Right lobe of liver (tissue), 6 donors: ENCODE measurements around the gene DAAM1. TPM values are rescaled to one million over a fixed set of nuclear protein-coding genes. Genes with fewer than 3 reads are reported as not detected.
A peak's percentile ranks its signal among the peaks of the same experiment; 100 is the strongest.

ENCODE experiments used
- ATAC-seq, 4 donors: fragments of 200-7000 bp; cut with Tn5 transposase; one replicate each; pipeline ENCODE4 v1.9.1; 2020; ENCODE audit warnings: mild to moderate bottlenecking in 4 of 4, moderate library complexity in 4 of 4
- DNase-seq, 3 donors: peaks; one replicate each; pipeline ENCODE4 v3.0.0-alpha.2; 2020
- H3K27ac ChIP-seq, 3 donors: fragments of 200-600 bp; one replicate each; pipeline ENCODE4 v1.8.0; 2022
- H3K27me3 ChIP-seq, 2 donors: fragments of 200-600 bp; one replicate each; pipeline ENCODE4 v1.8.0; 2022
- H3K36me3 ChIP-seq, 4 donors: fragments of 200-600 bp; sonication (generic) in 1 of 4; one replicate each; pipeline versions ENCODE4 v1.5.1 to v1.8.0; 2017 to 2022; ENCODE audit warnings: control low read depth in 1 of 4
- H3K4me1 ChIP-seq, 4 donors: fragments of 200-600 bp; sonication (generic) in 1 of 4; one replicate each; pipeline versions ENCODE4 v1.5.1 to v1.8.0; 2017 to 2022; ENCODE audit warnings: control low read depth in 1 of 4
- H3K4me3 ChIP-seq, 3 donors: fragments of 200-600 bp; one replicate each; pipeline ENCODE4 v1.8.0; 2022
- H3K9me3 ChIP-seq, 4 donors: fragments of 200-600 bp; sonication (generic) in 1 of 4; one replicate each; pipeline versions ENCODE4 v1.5.1 to v1.8.0; 2017 to 2022; ENCODE audit warnings: control low read depth in 1 of 4
- CTCF ChIP-seq, 4 donors: fragments of 200-600 bp in 3 of 4; fragments of 450-650 bp in 1 of 4; IDR thresholded peaks; one replicate each; pipeline versions ENCODE4 v1.5.1 to v1.8.0; 2016 to 2022; ENCODE audit warnings: antibody characterized with exemption in 4 of 4, mild to moderate bottlenecking in 2 of 4
- POLR2A ChIP-seq: fragments of 450-650 bp; IDR thresholded peaks from one replicate; pipeline ENCODE4 v1.6.1; 2017; ENCODE audit warnings: antibody characterized with exemption, mild to moderate bottlenecking
- WGBS: methylation state at CpG from one replicate; pipeline ENCODE4 v1.1.6; 2018; ENCODE audit warnings: low coverage, low lambda C conversion rate; ENCODE audit not compliant: insufficient coverage; ENCODE audit errors: missing lambda C conversion rate; 5-methylcytosine and 5-hydroxymethylcytosine counted together
- intact Hi-C, 2 donors: fragments of 100-400 bp; cut with DNase I; formaldehyde crosslinking; loops; one replicate each; pipeline versions ENCODE4 v1.11.2 to v1.14.1; 2022
- total RNA-seq, 6 experiments: library from RNA; depleted of rRNA in 2 of 6; stranded (reverse); fragments of >200 nt in 2 of 6; fragmentation: NEBNext Ultra II Directional in 3 of 6; extraction: Animal tissue kit (Norgen Biotek cat#: 25700) in 3 of 6; gene quantifications; one replicate each; pipeline versions ENCODE4 v1.1.0 to v1.2.4, GENCODE V29; 2016 to 2023
- donor health status: DM: no; HTN: yes; CAD: no.
- donor health status: DM: no; HTN: no; CAD: no.
- donor health status: DM: no; HTN: no; CAD: no.
- donor health status: DM: no; HTN: yes; CAD: no.
- donor health status: DM: no; HTN: yes; CAD: no.

Gene DAAM1
- total RNA-seq, 6 experiments from 2014 or later, result 17.2 to 43.6 (median 25.3) TPM

- H3K27me3 ChIP-seq, result no peaks in the 10 kb centered on the region
- H3K4me3 ChIP-seq, result no peak overlapping the region
- intact Hi-C loops, result no loop called here
- ATAC-seq, result no peak
- H3K9me3 ChIP-seq, result no peaks in the 10 kb centered on the region
- TF ChIP-seq CTCF (IDR thresholded peaks at IDR 0.05), result no peak
- no peak for TF ChIP-seq POLR2A
- H3K27ac ChIP-seq, result no peak overlapping the region
- no peaks in the 10 kb centered on the region for H3K36me3 ChIP-seq
- H3K4me1 ChIP-seq, result peaks cover 0 to 4% (median 0%) of the 10 kb centered on the region in 4 donors
- no peak for DNase-seq
- WGBS, result 92% methylated on average over 2 of the region's 3 CpGs
Measured at GRCh38 chr14:59184396-59184795, 4.1 kb upstream of the DAAM1 start.

GRCh38 chr14:59185676-59186075 is 2.8 kb upstream of the DAAM1 start:
- H3K36me3 ChIP-seq, result no peaks in the 10 kb centered on the region
- H3K4me3 ChIP-seq, result no peak overlapping the region
- intact Hi-C loops, result no loop called here
- H3K9me3 ChIP-seq, result no peaks in the 10 kb centered on the region
- no peaks in the 10 kb centered on the region for H3K27me3 ChIP-seq
- no peak overlapping the region for H3K27ac ChIP-seq
- 38% methylated on average over 2 of the region's 2 CpGs for WGBS
- DNase-seq (no peak), ATAC-seq (no peak)
- TF ChIP-seq POLR2A (no peak), CTCF (IDR thresholded peaks at IDR 0.05) (no peak)
- H3K4me1 ChIP-seq, result peaks cover 0 to 16% (median 0%) of the 10 kb centered on the region in 4 donors

- no peaks in the 10 kb centered on the region for H3K36me3 ChIP-seq
- H3K4me3 ChIP-seq, result no peak overlapping the region
- ATAC-seq (no peak), DNase-seq (no peak)
- no peaks in the 10 kb centered on the region for H3K27me3 ChIP-seq
- intact Hi-C loops, result no loop called here
- no peaks in the 10 kb centered on the region for H3K9me3 ChIP-seq
- H3K27ac ChIP-seq, result no peak overlapping the region
- TF ChIP-seq POLR2A (no peak), CTCF (IDR thresholded peaks at IDR 0.05) (no peak)
- H3K4me1 ChIP-seq, result peaks cover 0 to 19% (median 0%) of the 10 kb centered on the region in 4 donors
Measured at GRCh38 chr14:59186306-59186705, 2.2 kb upstream of the DAAM1 start.

GRCh38 chr14:59187118-59187517 is 1.3 kb upstream of the DAAM1 start:
- TF ChIP-seq POLR2A (no peak), CTCF (IDR thresholded peaks at IDR 0.05) (no peak)
- Histone ChIP-seq H3K4me1 (peaks cover 0 to 19% (median 0%) of the 10 kb centered on the region in 4 donors), H3K36me3 (no peaks in the 10 kb centered on the region), H3K9me3 (no peaks in the 10 kb centered on the region), H3K27ac (no peak overlapping the region), H3K27me3 (no peaks in the 10 kb centered on the region), H3K4me3 (peak overlapping the region in 1 of 3 donors; percentile 85)
- 59% methylated on average over 4 of the region's 4 CpGs for WGBS
- no peak for ATAC-seq
- intact Hi-C loops, result no loop called here
- no peak for DNase-seq
